ENCODE measurements around the gene GRIN2C. TPM values are rescaled to one million over a fixed set of nuclear protein-coding genes. Genes with fewer than 3 reads are reported as not detected.

Gene GRIN2C
- total and polyA plus RNA-seq, 9 of the 15 experiments (the other 6 are each of a cell fraction or from before 2014, with no cell fraction given), result under 0.01 to 0.33 (median 0.10) TPM; not detected in 2

- no peak for TF ChIP-seq MGA (IDR thresholded peaks at IDR 0.05)
- TF ChIP-seq CTCF (IDR thresholded peaks at IDR 0.05 in 2 of 3, conservative IDR thresholded peaks at IDR 0.05 in 1 of 3; ENCODE audit: insufficient read depth in 2 of 3, low read depth in 1 of 3, low read length in 3 of 3), result peak; percentile 37 to 65 (median 60); a peak in 5 of 6 replicates
- TF ChIP-seq RB1 (IDR thresholded peaks at IDR 0.05; ENCODE audit: low read depth), result 0 out of 2 replicates have a peak, but pooled peaks have one; percentile 43
- TF ChIP-seq SMC3 (conservative IDR thresholded peaks at IDR 0.05; ENCODE audit: insufficient read depth, low read depth, low read length), result 0 out of 2 replicates have a peak, but pooled peaks have one; percentile 38
These were observed 16.9 kb downstream of the GRIN2C start (continued) for GRCh38 chr17:74842599-74843351.

All from K562 (cell line).